Chondrocyte (in vitro differentiated cells): Measurements from ENCODE around the gene MSMO1. TPM values are rescaled to one million over a fixed set of nuclear protein-coding genes. Genes with fewer than 3 reads are reported as not detected.

Experiments
- DNase-seq: peaks from one replicate; pipeline ENCODE4 v3.0.0; 2021; ENCODE audit warnings: mixed read lengths, low spot score
- H3K27ac Mint-ChIP-seq: one replicate; pipeline ENCODE4 v1.8.0; 2021; ENCODE audit warnings: mild to moderate bottlenecking, moderate library complexity, mixed read lengths; ENCODE audit not compliant: unreplicated experiment
- H3K27me3 Mint-ChIP-seq: 2 replicates; pipeline ENCODE4 v1.8.0; 2021; ENCODE audit warnings: low read depth, mixed read lengths
- H3K36me3 Mint-ChIP-seq: 2 replicates; pipeline ENCODE4 v1.8.0; 2021; ENCODE audit warnings: low read depth, mixed read lengths
- H3K4me1 Mint-ChIP-seq: 2 replicates; pipeline ENCODE4 v1.8.0; 2021; ENCODE audit warnings: low read depth, mild to moderate bottlenecking, mixed read lengths
- H3K4me3 Mint-ChIP-seq: one replicate; pipeline ENCODE4 v1.8.0; 2021; ENCODE audit warnings: mild to moderate bottlenecking, moderate library complexity, mixed read lengths; ENCODE audit not compliant: unreplicated experiment
- H3K9me3 Mint-ChIP-seq: 2 replicates; pipeline ENCODE4 v1.8.0; 2021; ENCODE audit warnings: low read depth, mixed read lengths
- total RNA-seq: library from RNA; stranded (reverse); gene quantifications from 3 replicates; pipeline ENCODE4 v1.2.1, GENCODE V29; 2021
- TF ChIP-seq, protein P1 (sequence below): fragments of 200-600 bp; sonication (generic); IDR thresholded peaks from 2 replicates; pipeline ENCODE4 v1.5.0; 2021; ENCODE audit warnings: antibody characterized with exemption, mild to moderate bottlenecking, moderate library complexity

MSMO1 gene
- total RNA-seq, 1 donor from 2014 or later: 83.3 TPM

DNA sequence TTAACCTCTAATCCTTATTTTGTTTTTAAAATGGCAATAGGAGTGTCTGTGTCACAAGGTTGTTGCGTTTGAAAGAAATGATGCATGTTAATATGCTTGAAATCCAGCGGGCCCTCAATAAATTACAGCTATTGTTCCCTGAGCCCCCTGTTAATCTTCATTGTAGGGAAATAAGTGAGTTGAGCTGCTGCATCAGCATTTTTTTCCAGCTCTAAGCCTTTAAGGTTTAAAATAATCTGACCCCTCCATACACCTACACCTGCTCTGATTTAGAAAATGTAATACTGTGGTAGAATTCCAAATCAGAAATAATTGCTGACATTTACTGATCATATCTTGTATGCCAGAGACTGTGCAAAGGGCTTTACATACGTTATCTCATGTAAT, 2.6 kb upstream of the MSMO1 start:
- no peak overlapping the region for H3K27ac Mint-ChIP-seq
- peaks cover 4% of the 10 kb centered on the region for H3K36me3 Mint-ChIP-seq
- peaks cover 13% of the 10 kb centered on the region for H3K4me1 Mint-ChIP-seq
- DNase-seq: no peak
- no peak overlapping the region for H3K4me3 Mint-ChIP-seq
- H3K9me3 Mint-ChIP-seq: no peaks in the 10 kb centered on the region
- TF ChIP-seq, protein P1, sequence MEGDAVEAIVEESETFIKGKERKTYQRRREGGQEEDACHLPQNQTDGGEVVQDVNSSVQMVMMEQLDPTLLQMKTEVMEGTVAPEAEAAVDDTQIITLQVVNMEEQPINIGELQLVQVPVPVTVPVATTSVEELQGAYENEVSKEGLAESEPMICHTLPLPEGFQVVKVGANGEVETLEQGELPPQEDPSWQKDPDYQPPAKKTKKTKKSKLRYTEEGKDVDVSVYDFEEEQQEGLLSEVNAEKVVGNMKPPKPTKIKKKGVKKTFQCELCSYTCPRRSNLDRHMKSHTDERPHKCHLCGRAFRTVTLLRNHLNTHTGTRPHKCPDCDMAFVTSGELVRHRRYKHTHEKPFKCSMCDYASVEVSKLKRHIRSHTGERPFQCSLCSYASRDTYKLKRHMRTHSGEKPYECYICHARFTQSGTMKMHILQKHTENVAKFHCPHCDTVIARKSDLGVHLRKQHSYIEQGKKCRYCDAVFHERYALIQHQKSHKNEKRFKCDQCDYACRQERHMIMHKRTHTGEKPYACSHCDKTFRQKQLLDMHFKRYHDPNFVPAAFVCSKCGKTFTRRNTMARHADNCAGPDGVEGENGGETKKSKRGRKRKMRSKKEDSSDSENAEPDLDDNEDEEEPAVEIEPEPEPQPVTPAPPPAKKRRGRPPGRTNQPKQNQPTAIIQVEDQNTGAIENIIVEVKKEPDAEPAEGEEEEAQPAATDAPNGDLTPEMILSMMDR: no peak
- H3K27me3 Mint-ChIP-seq: no peaks in the 10 kb centered on the region

DNA sequence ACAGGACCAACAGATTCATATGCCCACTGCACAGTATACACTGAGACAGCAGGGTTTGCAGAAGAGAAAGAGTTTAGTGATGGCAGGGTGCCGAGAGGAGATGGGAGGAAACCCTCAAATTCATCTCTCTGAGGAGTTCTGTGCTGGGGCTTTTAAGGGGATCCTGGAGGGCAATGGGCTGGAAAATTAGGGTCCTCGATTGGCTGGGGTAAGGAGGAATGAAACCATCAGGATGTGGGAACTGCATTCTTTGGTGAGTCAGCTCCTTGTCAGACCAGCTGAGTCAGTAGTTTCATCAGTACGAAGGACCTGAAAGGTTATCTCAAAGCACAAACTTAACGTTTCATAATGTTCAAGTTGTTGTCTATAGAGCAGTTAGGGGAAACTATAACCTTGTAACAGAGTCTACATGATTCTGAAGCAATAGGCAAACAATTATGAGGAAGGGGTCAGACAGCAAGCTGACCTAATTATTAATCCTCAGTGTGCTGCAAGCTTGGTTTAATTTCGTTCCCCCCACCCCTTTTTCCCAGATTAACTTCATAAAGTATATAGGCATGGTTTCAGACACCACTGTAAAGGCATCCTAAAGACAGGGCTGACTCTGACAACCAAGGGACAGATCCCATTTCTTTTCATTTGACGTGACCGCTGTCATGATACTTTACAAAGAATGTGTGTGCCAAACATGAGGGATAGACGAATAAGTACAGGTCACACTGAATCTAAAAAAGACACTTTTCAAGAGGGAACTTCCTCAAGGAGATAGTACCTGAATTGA, 1.5 kb upstream of the MSMO1 start:
- TF ChIP-seq, protein P1: no peak
- H3K4me1 Mint-ChIP-seq: peaks cover 20% of the 10 kb centered on the region
- H3K4me3 Mint-ChIP-seq: no peak overlapping the region
- no peaks in the 10 kb centered on the region for H3K9me3 Mint-ChIP-seq
- no peak overlapping the region for H3K27ac Mint-ChIP-seq
- no peaks in the 10 kb centered on the region for H3K27me3 Mint-ChIP-seq
- peaks cover 4% of the 10 kb centered on the region for H3K36me3 Mint-ChIP-seq
- DNase-seq: no peak

DNA sequence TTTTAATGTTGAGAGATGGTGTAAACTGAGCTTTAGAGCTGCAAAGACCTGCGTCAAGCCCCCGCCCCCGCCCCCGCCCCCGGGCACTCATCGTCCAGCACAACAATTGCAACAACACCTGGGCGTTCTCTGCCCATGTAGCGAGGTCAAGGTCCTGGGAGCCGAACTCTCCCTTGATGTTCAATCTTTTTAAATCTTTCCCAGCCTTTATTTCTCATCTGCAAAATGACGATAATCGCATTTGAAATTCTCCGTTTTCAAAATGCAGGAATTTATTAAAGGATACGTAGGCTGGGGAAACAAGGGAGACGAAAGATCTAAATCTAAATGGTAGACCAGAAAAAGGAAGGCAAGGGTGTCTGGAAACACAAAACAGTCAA, 648 bp upstream of the MSMO1 start:
- Mint-ChIP-seq H3K27ac (no peak overlapping the region), H3K36me3 (no peaks in the 10 kb centered on the region), H3K4me3 (no peak overlapping the region), H3K4me1 (peaks cover 29% of the 10 kb centered on the region), H3K9me3 (no peaks in the 10 kb centered on the region), H3K27me3 (no peaks in the 10 kb centered on the region)
- no peak for DNase-seq
- TF ChIP-seq, protein P1: peak; percentile 2

DNA sequence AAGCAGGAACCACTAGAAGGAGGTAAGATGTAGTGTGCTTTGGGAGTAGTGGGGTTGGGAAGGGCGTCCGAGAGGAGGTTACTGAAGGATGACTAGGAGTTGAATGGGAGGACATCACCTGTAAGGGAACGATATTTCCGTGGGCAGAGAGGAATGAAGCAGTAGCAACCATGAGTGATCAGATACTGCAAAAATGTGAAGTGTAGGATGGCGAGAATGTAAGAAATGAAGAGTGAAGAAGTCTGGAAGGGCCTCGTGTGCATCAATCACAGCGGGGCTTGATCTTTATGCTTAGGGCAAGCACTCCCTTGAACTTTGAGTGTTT, 594 bp downstream of the MSMO1 start:
- no peak overlapping the region for H3K4me3 Mint-ChIP-seq
- no peaks in the 10 kb centered on the region for H3K36me3 Mint-ChIP-seq
- TF ChIP-seq, protein P1: no peak
- H3K27me3 Mint-ChIP-seq: no peaks in the 10 kb centered on the region
- no peak overlapping the region for H3K27ac Mint-ChIP-seq
- DNase-seq: no peak
- H3K9me3 Mint-ChIP-seq: no peaks in the 10 kb centered on the region
- H3K4me1 Mint-ChIP-seq: peaks cover 42% of the 10 kb centered on the region

DNA sequence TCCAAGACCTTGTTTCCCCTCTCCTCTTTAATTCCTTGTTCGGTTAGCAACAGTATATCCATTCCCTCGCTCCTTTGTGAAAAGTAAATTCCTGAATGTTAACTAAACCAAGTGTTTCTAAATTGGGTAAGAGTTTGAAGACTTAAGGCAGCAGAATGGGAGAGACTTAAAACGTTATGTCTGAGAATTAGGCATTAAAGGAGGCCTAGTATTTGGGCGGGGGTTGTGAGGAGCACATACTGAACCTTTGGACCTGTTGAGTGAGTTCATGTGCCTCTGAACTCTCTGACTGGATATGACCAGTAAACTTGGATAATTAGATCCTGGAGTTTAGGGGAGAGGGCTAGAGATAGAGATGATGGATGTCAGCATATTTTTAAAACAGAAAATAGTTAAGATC, 1.2 kb downstream of the MSMO1 start:
- Mint-ChIP-seq H3K4me1 (peaks cover 42% of the 10 kb centered on the region), H3K27ac (no peak overlapping the region)
- TF ChIP-seq, protein P1: no peak

More for the DNA sequence above, 1.2 kb downstream of the MSMO1 start:
- H3K27me3 Mint-ChIP-seq: no peaks in the 10 kb centered on the region
- no peak for DNase-seq
- no peak overlapping the region for H3K4me3 Mint-ChIP-seq
- H3K36me3 Mint-ChIP-seq: no peaks in the 10 kb centered on the region
- H3K9me3 Mint-ChIP-seq: no peaks in the 10 kb centered on the region
